Spleen (tissue), 11 donors: ENCODE measurements around the gene VGF. TPM values are rescaled to one million over a fixed set of nuclear protein-coding genes. Genes with fewer than 3 reads are reported as not detected.

Source experiments
- DNase-seq: peaks from one replicate; pipeline ENCODE4 v3.0.0-alpha.2; 2020
- H3K27ac ChIP-seq, 8 donors: fragments of 200-600 bp; sonication (generic) in 7 of 8; 1 replicate in 4 of 8; 2 replicates in 4 of 8; pipeline versions ENCODE4 v1.5.0 to v1.8.0; 2016 to 2021; ENCODE audit warnings: inconsistent platforms in 4 of 8, mild to moderate bottlenecking in 4 of 8, moderate library complexity in 1 of 8
- H3K27me3 ChIP-seq, 7 donors: fragments of 200-600 bp; sonication (generic) in 6 of 7; replicated peaks in 1 of 7; 1 replicate in 4 of 7; 2 replicates in 3 of 7; pipeline versions ENCODE4 v1.5.0 to v1.8.0; 2016 to 2021; ENCODE audit warnings: inconsistent platforms in 3 of 7, mild to moderate bottlenecking in 1 of 7
- H3K36me3 ChIP-seq, 6 donors: fragments of 200-600 bp; sonication (generic) in 5 of 6; 1 replicate in 4 of 6; 2 replicates in 2 of 6; pipeline versions ENCODE4 v1.5.0 to v1.8.0; 2016 to 2021; ENCODE audit warnings: inconsistent platforms in 2 of 6
- H3K4me1 ChIP-seq, 6 donors: fragments of 200-600 bp; sonication (generic) in 5 of 6; 1 replicate in 3 of 6; 2 replicates in 3 of 6; pipeline versions ENCODE4 v1.5.0 to v1.8.0; 2016 to 2021; ENCODE audit warnings: inconsistent platforms in 3 of 6
- H3K4me3 ChIP-seq, 8 donors: fragments of 200-600 bp; sonication (generic) in 7 of 8; 1 replicate in 4 of 8; 2 replicates in 4 of 8; pipeline versions ENCODE4 v1.5.0 to v1.8.0; 2016 to 2021; ENCODE audit warnings: inconsistent platforms in 4 of 8, mild to moderate bottlenecking in 4 of 8, moderate library complexity in 2 of 8
- H3K9me3 ChIP-seq, 8 donors: fragments of 200-600 bp; sonication (generic) in 7 of 8; 1 replicate in 4 of 8; 2 replicates in 4 of 8; pipeline versions ENCODE4 v1.5.0 to v1.8.0; 2016 to 2021; ENCODE audit warnings: inconsistent platforms in 4 of 8
- POLR2A ChIP-seq, 3 donors: fragments of 450-650 bp; IDR thresholded peaks; one replicate each; pipeline ENCODE4 v1.5.1; 2017; ENCODE audit warnings: antibody characterized with exemption in 3 of 3, mild to moderate bottlenecking in 1 of 3
- POLR2AphosphoS5 ChIP-seq, 3 donors: sonication (generic); formaldehyde crosslinking; IDR thresholded peaks; one replicate each; pipeline ENCODE4 v1.5.1; 2017; ENCODE audit warnings: antibody characterized with exemption in 3 of 3
- WGBS, 5 donors: extraction: QIAGEN DNeasy Blood & Tissue Kit in 3 of 5; methylation state at CpG; one replicate each; pipeline versions ENCODE4 v1.1.5 to v1.1.7; 2013 to 2018; 5-methylcytosine and 5-hydroxymethylcytosine counted together
- intact Hi-C: fragments of 100-400 bp; cut with DNase I; formaldehyde crosslinking; loops from one replicate; pipeline ENCODE4 v1.15.0; 2023; ENCODE audit warnings: low total_unique reads
- polyA plus RNA-seq, 3 donors: library from polyadenylated mRNA; stranded (reverse); fragments of 200-250 nt; gene quantifications; one replicate each; pipeline ENCODE4 v1.2.1, GENCODE V29; 2013
- total RNA-seq, 7 donors: library from RNA; depleted of rRNA in 3 of 7; stranded (reverse); fragments of >200 nt in 3 of 7; fragmentation: NEBNext Ultra II Directional in 4 of 7; extraction: Animal tissue kit (Norgen Biotek cat#: 25700) in 4 of 7; gene quantifications; one replicate each; pipeline versions ENCODE4 v1.1.0 to v1.2.1, GENCODE V29; 2016 to 2021
- TF ChIP-seq, protein P1 (sequence below), 11 experiments: fragments of 200-600 bp in 7 of 11; fragments of 450-650 bp in 4 of 11; sonication (generic) in 4 of 11; IDR thresholded peaks in 8 of 11; conservative IDR thresholded peaks in 3 of 11; 1 replicate in 7 of 11; 2 replicates in 4 of 11; pipeline versions ENCODE4 v1.4.0 to v1.8.0; 2016 to 2021; ENCODE audit warnings: antibody characterized with exemption in 11 of 11, inconsistent platforms in 4 of 11, mild to moderate bottlenecking in 1 of 11
- donor health status: healthy with polysubstance abuse.
- donor health status: DM: no; HTN: no; CAD: no; lungs with moderate emphysema.
- donor health status: DM: no; HTN: no; CAD: no.
- donor health status: Bipolar disorder and iron deficiency.
- donor health status: healthy.
- donor health status: DM: no; HTN: no; CAD: no.
- donor health status: DM: yes; HTN: yes; CAD: no.

The VGF gene
- total and polyA plus RNA-seq, 10 donors, result 0.06 to 0.21 (median 0.14) TPM; not detected in 6

DNA sequence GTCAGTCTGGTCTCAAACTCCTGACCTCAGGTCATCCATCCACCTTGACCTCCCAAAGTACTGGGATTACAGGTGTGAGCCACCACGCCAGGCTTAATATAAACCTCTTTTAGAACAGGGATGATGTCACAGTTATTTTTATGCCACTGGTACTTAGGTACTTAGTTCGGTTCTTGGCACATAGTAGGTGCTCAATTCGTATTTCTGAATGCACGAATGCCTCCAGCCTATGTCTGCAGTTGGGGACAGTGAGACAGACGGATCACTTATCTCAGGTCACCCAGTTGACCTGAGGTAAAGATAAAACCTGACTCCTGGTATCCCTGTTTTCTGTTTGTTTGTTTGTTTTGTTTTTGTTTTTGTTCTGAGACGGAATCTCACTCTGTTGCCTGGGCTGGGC lies 20.8 kb upstream of the VGF start:
- H3K4me1 ChIP-seq, result no peaks in the 10 kb centered on the region
- H3K9me3 ChIP-seq, result no peaks in the 10 kb centered on the region
- no peak overlapping the region for H3K27ac ChIP-seq
- H3K27me3 ChIP-seq, result peaks cover 0 to 58% (median 10%) of the 10 kb centered on the region in 7 donors
- 70 to 83% (median 72%) methylated on average over 6 of the region's 6 CpGs for WGBS, 5 donors
- no peak for DNase-seq
- no peaks in the 10 kb centered on the region for H3K36me3 ChIP-seq
- TF ChIP-seq POLR2AphosphoS5 (IDR thresholded peaks at IDR 0.05) (no peak), POLR2A (IDR thresholded peaks at IDR 0.05) (no peak)
- TF ChIP-seq, protein P1, sequence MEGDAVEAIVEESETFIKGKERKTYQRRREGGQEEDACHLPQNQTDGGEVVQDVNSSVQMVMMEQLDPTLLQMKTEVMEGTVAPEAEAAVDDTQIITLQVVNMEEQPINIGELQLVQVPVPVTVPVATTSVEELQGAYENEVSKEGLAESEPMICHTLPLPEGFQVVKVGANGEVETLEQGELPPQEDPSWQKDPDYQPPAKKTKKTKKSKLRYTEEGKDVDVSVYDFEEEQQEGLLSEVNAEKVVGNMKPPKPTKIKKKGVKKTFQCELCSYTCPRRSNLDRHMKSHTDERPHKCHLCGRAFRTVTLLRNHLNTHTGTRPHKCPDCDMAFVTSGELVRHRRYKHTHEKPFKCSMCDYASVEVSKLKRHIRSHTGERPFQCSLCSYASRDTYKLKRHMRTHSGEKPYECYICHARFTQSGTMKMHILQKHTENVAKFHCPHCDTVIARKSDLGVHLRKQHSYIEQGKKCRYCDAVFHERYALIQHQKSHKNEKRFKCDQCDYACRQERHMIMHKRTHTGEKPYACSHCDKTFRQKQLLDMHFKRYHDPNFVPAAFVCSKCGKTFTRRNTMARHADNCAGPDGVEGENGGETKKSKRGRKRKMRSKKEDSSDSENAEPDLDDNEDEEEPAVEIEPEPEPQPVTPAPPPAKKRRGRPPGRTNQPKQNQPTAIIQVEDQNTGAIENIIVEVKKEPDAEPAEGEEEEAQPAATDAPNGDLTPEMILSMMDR (IDR thresholded peaks at IDR 0.05 in 8 of 11, conservative IDR thresholded peaks at IDR 0.05 in 3 of 11), result no peak
- intact Hi-C loops, result no loop called here
- no peak overlapping the region for H3K4me3 ChIP-seq

DNA sequence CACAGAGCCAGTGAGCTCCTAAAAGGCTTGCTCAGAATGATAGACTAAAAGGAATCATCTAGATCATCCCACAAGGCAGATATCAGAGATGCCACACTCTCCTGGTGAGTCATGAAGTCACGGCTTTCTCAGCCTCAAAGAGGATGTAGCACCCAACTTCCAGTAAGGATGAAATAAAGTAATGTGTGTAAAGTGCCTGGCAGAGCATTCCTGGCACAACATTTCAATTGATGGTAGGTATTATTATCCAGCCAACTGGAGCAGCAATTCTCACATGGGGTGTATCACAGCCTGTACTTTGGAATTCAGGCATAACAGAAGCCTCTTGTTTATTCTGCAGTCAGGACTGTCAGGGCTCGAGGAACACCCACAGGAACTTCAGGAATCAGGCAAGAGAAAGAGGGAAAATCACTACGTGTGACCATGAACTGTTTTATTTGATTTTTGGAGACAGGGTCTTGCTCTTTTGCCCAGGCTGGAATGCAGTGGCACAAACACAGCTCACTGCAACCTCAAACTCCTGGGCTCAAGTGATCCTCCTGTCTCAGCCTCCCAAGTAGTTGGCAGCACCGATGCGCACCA lies 20.0 kb upstream of the VGF start:
- H3K4me1 ChIP-seq, result peaks cover 0 to 3% (median under 1%) of the 10 kb centered on the region in 6 donors
- H3K4me3 ChIP-seq, result no peak overlapping the region
- H3K27me3 ChIP-seq, result peaks cover under 1 to 66% (median 19%) of the 10 kb centered on the region in 7 donors
- 54 to 71% (median 60%) methylated on average over 5 of the region's 5 CpGs for WGBS, 5 donors
- TF ChIP-seq, protein P1 (IDR thresholded peaks at IDR 0.05 in 8 of 11, conservative IDR thresholded peaks at IDR 0.05 in 3 of 11), result no peak
- TF ChIP-seq POLR2A (IDR thresholded peaks at IDR 0.05) (no peak), POLR2AphosphoS5 (IDR thresholded peaks at IDR 0.05) (no peak)
- intact Hi-C loops, result no loop called here
- H3K36me3 ChIP-seq, result no peaks in the 10 kb centered on the region
- H3K27ac ChIP-seq, result no peak overlapping the region
- H3K9me3 ChIP-seq, result no peaks in the 10 kb centered on the region
- DNase-seq, result no peak

DNA sequence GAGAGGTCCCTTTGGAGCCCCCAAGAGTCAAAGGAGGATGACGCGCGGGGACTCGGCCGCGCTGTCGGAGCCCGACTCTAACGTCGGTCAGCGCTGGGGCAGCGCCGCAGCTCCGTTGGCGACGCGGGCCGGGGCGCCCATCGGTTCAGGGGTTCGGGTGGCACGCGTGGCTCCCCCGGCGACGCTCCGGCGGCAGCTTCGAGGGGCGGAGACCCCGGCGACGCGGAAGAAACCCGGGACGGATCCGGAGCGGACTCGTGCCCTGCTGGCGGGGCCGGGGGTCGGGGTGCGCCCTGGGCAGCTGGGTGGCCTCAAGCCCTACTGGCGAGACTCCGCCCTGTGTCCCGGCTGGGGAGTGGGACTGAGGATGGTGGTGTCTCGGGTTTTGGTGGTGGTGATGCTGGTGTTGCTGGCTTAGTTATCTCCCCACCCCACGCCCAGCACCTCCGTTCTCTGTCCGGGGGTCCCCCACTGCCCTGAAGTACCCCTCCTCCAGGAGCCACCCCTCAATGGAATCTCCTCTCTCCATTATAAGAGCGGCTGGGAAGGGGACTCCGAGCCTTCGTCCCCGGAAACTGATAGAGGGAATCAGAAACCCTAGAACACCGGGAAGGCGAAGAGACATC lies 14.9 kb upstream of the VGF start, which contains the start of gene NAT16:
TSS of gene NAT16 (minus strand) at position 164 of the 626 bp plus-strand sequence. CDS start 5,486 bp downstream, outside the sequence.
- peaks cover 4 to 20% (median 14%) of the 10 kb centered on the region in 6 donors for H3K4me1 ChIP-seq
- H3K36me3 ChIP-seq, result no peaks in the 10 kb centered on the region
- peaks cover 4 to 99% (median 68%) of the 10 kb centered on the region in 7 donors for H3K27me3 ChIP-seq
- intact Hi-C loops, result no loop called here
- DNase-seq, result no peak
- no peaks in the 10 kb centered on the region for H3K9me3 ChIP-seq
- 4 to 9% (median 6%) methylated on average over 28 to 56 of the region's 56 CpGs for WGBS, 5 donors
- no peak within 1 kb of the TSS for H3K27ac ChIP-seq
- peak within 1 kb of the TSS in 1 of 8 donors; percentile 39 for H3K4me3 ChIP-seq
- TF ChIP-seq POLR2A (IDR thresholded peaks at IDR 0.05), result no peak

DNA sequence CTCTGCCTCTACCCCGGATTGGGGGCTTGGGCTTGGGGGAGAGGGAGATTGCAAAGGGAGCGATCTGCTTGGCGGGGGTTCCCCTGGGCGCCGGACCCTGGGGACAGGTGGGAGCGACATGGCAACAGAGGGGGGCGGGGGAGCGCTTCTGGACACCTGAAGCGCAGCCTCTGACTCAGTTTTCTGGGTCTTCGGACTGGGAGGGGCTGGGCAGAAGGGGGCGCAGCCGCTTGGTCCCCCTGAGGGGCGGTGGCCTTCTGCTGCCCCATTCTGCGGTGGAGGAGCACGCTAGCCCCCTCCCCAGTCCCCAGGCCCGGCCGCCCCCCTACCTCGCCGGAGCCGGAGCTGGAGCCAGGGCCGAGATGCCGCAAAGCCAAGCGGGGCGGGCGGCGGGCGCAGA lies 14.3 kb upstream of the VGF start:
- Histone ChIP-seq H3K4me3 (peak overlapping the region in 1 of 8 donors; percentile 39), H3K36me3 (no peaks in the 10 kb centered on the region), H3K27me3 (peaks cover 8 to 99% (median 73%) of the 10 kb centered on the region in 7 donors), H3K4me1 (peaks cover 4 to 20% (median 14%) of the 10 kb centered on the region in 6 donors), H3K27ac (no peak overlapping the region), H3K9me3 (no peaks in the 10 kb centered on the region)
- WGBS, 5 donors, result 2 to 7% (median 4%) methylated on average over 20 to 27 of the region's 27 CpGs
- no peak for TF ChIP-seq POLR2A (IDR thresholded peaks at IDR 0.05)
- no peak for TF ChIP-seq POLR2AphosphoS5 (IDR thresholded peaks at IDR 0.05)
- TF ChIP-seq, protein P1 (IDR thresholded peaks at IDR 0.05 in 8 of 11, conservative IDR thresholded peaks at IDR 0.05 in 3 of 11), result no peak
- DNase-seq, result no peak
- intact Hi-C loops, result no loop called here
